COR-L47 (cell line): ENCODE results near the gene LCOR.
"Not testable (repeated sequence)": the region's sequence is repeated elsewhere in the genome, so short reads cannot be mapped to it uniquely, and the experiment has no call there.

Source experiments
- DNase-seq: peaks from one replicate; lab custom pipeline; 2025; lab: John Stamatoyannopoulos, UW

LCOR gene

GRCh38 chr10:96831867-96832720 is at the start of gene LCOR:
Gene LCOR (plus strand): TSS chr10:96832298. CDS start chr10:96949058, 116,760 bp downstream.
- DNase-seq, result peak; percentile 61

GRCh38 chr10:96784253-96784652 is 47.8 kb upstream of the LCOR start:
- DNase-seq, result no peak

- no peak for DNase-seq
Observed at GRCh38 chr10:96789571-96790108, 42.5 kb upstream of the LCOR start.

GRCh38 chr10:96791902-96792301 is 40.2 kb upstream of the LCOR start:
- no peak for DNase-seq

GRCh38 chr10:96794836-96795733 is 37.0 kb upstream of the LCOR start:
- DNase-seq, result no peak

- DNase-seq, result no peak
Observed at GRCh38 chr10:96797485-96797884, 34.6 kb upstream of the LCOR start.

GRCh38 chr10:96803288-96803664 is 28.8 kb upstream of the LCOR start:
- DNase-seq, result no peak

GRCh38 chr10:96814264-96814663 is 17.8 kb upstream of the LCOR start:
- DNase-seq, result no peak

GRCh38 chr10:96818971-96819370 is 13.1 kb upstream of the LCOR start:
- not testable (repeated sequence) for DNase-seq

GRCh38 chr10:96820765-96821164 is 11.3 kb upstream of the LCOR start:
- no peak for DNase-seq

- no peak for DNase-seq
Observed at GRCh38 chr10:96826438-96826837, 5.7 kb upstream of the LCOR start.

- DNase-seq, result no peak
Observed at GRCh38 chr10:96828609-96829008, 3.5 kb upstream of the LCOR start.

GRCh38 chr10:96829029-96829773 is 2.9 kb upstream of the LCOR start:
- DNase-seq, result no peak

- DNase-seq, result peak; percentile 17
Observed at GRCh38 chr10:96830511-96831199, 1.4 kb upstream of the LCOR start.

- DNase-seq, result no peak
Observed at GRCh38 chr10:96831200-96831866, 765 bp upstream of the LCOR start.

GRCh38 chr10:96832721-96833219 is 672 bp downstream of the LCOR start:
- peak; percentile 60 for DNase-seq

- DNase-seq, result peak; percentile 25
Observed at GRCh38 chr10:96833220-96834001, 1.3 kb downstream of the LCOR start.

- no peak for DNase-seq
Observed at GRCh38 chr10:96834120-96834519, 2.0 kb downstream of the LCOR start.

- DNase-seq, result no peak
Observed at GRCh38 chr10:96835899-96836298, 3.8 kb downstream of the LCOR start.

GRCh38 chr10:96838529-96838928 is 6.4 kb downstream of the LCOR start:
- DNase-seq, result no peak
